B cell (primary cell): ENCODE results near the gene EFNA2.

ENCODE experiments used
- CTCF ChIP-seq: fragments of 200-600 bp; IDR thresholded peaks from one replicate; pipeline ENCODE4 v1.8.0; 2022; ENCODE audit warnings: antibody characterized with exemption, mild to moderate bottlenecking
- EZH2 ChIP-seq: IDR thresholded peaks from 2 replicates; pipeline ENCODE4 v1.6.1; 2012; ENCODE audit warnings: borderline replicate concordance, low read depth, mild to moderate bottlenecking, moderate library complexity, low read length; ENCODE audit not compliant: insufficient read depth, poor library complexity, severe bottlenecking

GRCh38 chr19:1316466-1316865 is 30.8 kb downstream of the EFNA2 start:
- no peak for TF ChIP-seq CTCF
- TF ChIP-seq EZH2 = no peak
